SK-N-SH (cell line): ENCODE measurements around the gene CPPED1. TPM values are rescaled to one million over a fixed set of nuclear protein-coding genes. Genes with fewer than 3 reads are reported as not detected.

Experiments
- CTCF ChIA-PET: fragments of 300-600, 350-600 bp; formaldehyde crosslinking; extraction: SDS; loops from one replicate; lab custom pipeline; 2021; lab: Yijun Ruan, JAX
- POLR2A ChIA-PET: fragments of 350-600 bp; sonication (Branson Sonifier 250); formaldehyde crosslinking; extraction: SDS; loops from one replicate; lab custom pipeline; 2020; ENCODE audit warnings: antibody characterized with exemption, inconsistent platforms; lab: Yijun Ruan, JAX
- DNase-seq: peaks from one replicate; pipeline ENCODE4 v3.0.0; 2012
- H2AFZ ChIP-seq: fragments of 200-600 bp; sonication (generic); 2 replicates; pipeline ENCODE4 v1.8.1; 2016; ENCODE audit warnings: antibody characterized with exemption, mild to moderate bottlenecking, low read depth
- H3F3A ChIP-seq: fragments of 200-600 bp; sonication (generic); replicated peaks from 2 replicates; pipeline ENCODE3; 2016; ENCODE audit warnings: antibody characterized with exemption, mild to moderate bottlenecking; ENCODE audit not compliant: insufficient read depth
- H3K27ac ChIP-seq, 2 experiments: fragments of 200-500 bp in 1 of 2; fragments of 200-600 bp in 1 of 2; sonication (Bioruptor generic) in 1 of 2; sonication (generic), shearing (Covaris generic) in 1 of 2; 2 replicates each; pipeline versions ENCODE4 v1.5.1 to v1.6.1; 2014 to 2016; ENCODE audit warnings: low read depth in 2 of 2, inconsistent platforms in 1 of 2, low read length in 1 of 2, mild to moderate bottlenecking in 1 of 2, mixed read lengths in 1 of 2
- H3K27me3 ChIP-seq: fragments of 200-600 bp; sonication (generic), shearing (Covaris generic); 2 replicates; pipeline ENCODE4 v1.6.1; 2016; ENCODE audit warnings: mixed run types; ENCODE audit not compliant: insufficient read depth
- H3K36me3 ChIP-seq, 2 experiments: fragments of 200-500 bp in 1 of 2; fragments of 200-600 bp in 1 of 2; sonication (Bioruptor generic) in 1 of 2; sonication (generic) in 1 of 2; replicated peaks in 1 of 2; 2 replicates each; pipeline versions ENCODE3 to v1.5.1; 2014 to 2016; ENCODE audit warnings: low read length in 1 of 2, mild to moderate bottlenecking in 1 of 2; ENCODE audit not compliant: insufficient read depth in 2 of 2, control insufficient read depth in 1 of 2
- H3K4me1 ChIP-seq, 2 experiments: fragments of 200-500 bp in 1 of 2; fragments of 200-600 bp in 1 of 2; sonication (Bioruptor generic) in 1 of 2; sonication (generic), shearing (Covaris generic) in 1 of 2; 2 replicates each; pipeline versions ENCODE4 v1.5.1 to v1.6.1; 2014 to 2016; ENCODE audit warnings: low read depth in 1 of 2, low read length in 1 of 2, mixed run types in 1 of 2; ENCODE audit not compliant: insufficient read depth in 2 of 2, control insufficient read depth in 1 of 2
- H3K4me2 ChIP-seq: fragments of 200-600 bp; sonication (generic), shearing (Covaris generic); 2 replicates; pipeline ENCODE4 v1.6.1; 2017; ENCODE audit warnings: mixed run types
- H3K4me3 ChIP-seq, 2 experiments: fragments of 200-500 bp in 1 of 2; fragments of 200-600 bp in 1 of 2; sonication (Bioruptor generic) in 1 of 2; sonication (generic), shearing (Covaris generic) in 1 of 2; 2 replicates each; pipeline versions ENCODE4 v1.5.1 to v1.8.1; 2014 to 2016; ENCODE audit warnings: low read depth in 2 of 2, inconsistent platforms in 1 of 2, low read length in 1 of 2, mild to moderate bottlenecking in 1 of 2, mixed read lengths in 1 of 2, moderate library complexity in 1 of 2
- H3K79me2 ChIP-seq: fragments of 200-600 bp; sonication (generic); 2 replicates; pipeline ENCODE4 v1.8.1; 2017; ENCODE audit warnings: mild to moderate bottlenecking; ENCODE audit not compliant: insufficient read depth
- H3K9ac ChIP-seq: fragments of 200-600 bp; sonication (generic); 2 replicates; pipeline ENCODE4 v1.6.1; 2017; ENCODE audit warnings: mixed run types
- H3K9me2 ChIP-seq: fragments of 200-600 bp; sonication (generic); 2 replicates; pipeline ENCODE4 v1.6.1; 2017; ENCODE audit warnings: mixed run types
- H3K9me3 ChIP-seq: fragments of 200-600 bp; sonication (generic); 2 replicates; pipeline ENCODE4 v1.6.1; 2017; ENCODE audit warnings: mixed run types, mild to moderate bottlenecking, moderate library complexity
- H4K20me1 ChIP-seq: fragments of 200-600 bp; sonication (generic); 2 replicates; pipeline ENCODE4 v1.6.1; 2017; ENCODE audit warnings: mild to moderate bottlenecking, mixed run types; ENCODE audit not compliant: insufficient read depth
- CHD2 ChIP-seq: fragments of 150-350 bp; IDR thresholded peaks from 2 replicates; pipeline ENCODE4 v1.6.1; 2018; ENCODE audit warnings: low read length; ENCODE audit not compliant: partially characterized antibody
- EZH2phosphoT487 ChIP-seq: fragments of 200-600 bp; sonication (generic); IDR thresholded peaks from 2 replicates; pipeline ENCODE4 v1.6.1; 2017; ENCODE audit warnings: low read depth, mixed run types, mild to moderate bottlenecking, antibody characterized with exemption, moderate library complexity, borderline replicate concordance
- FOXM1 ChIP-seq: IDR thresholded peaks from 2 replicates; pipeline ENCODE4 v1.4.0; 2012; ENCODE audit warnings: low read depth, mild to moderate bottlenecking
- GABPA ChIP-seq: IDR thresholded peaks from 2 replicates; pipeline ENCODE4 v1.4.0; 2012; ENCODE audit warnings: low read depth, mild to moderate bottlenecking
- JUND ChIP-seq: IDR thresholded peaks from 2 replicates; pipeline ENCODE4 v1.4.0; 2012
- NFIC ChIP-seq: IDR thresholded peaks from 2 replicates; pipeline ENCODE4 v1.4.0; 2012; ENCODE audit warnings: borderline replicate concordance
- POLR2AphosphoS5 ChIP-seq: IDR thresholded peaks from 2 replicates; pipeline ENCODE4 v1.6.1; 2012; ENCODE audit warnings: low read depth, low read length
- RXRA ChIP-seq: IDR thresholded peaks from 2 replicates; pipeline ENCODE4 v1.4.0; 2012; ENCODE audit warnings: low read depth, mild to moderate bottlenecking, borderline replicate concordance
- SMC3 ChIP-seq: IDR thresholded peaks from 2 replicates; pipeline ENCODE4 v1.6.1; 2012; ENCODE audit warnings: low read depth, low read length, improper control_type of control experiment
- TCF12 ChIP-seq: IDR thresholded peaks from 2 replicates; pipeline ENCODE4 v1.4.0; 2012
- TEAD4 ChIP-seq: IDR thresholded peaks from 2 replicates; pipeline ENCODE4 v1.4.0; 2012; ENCODE audit warnings: mild to moderate bottlenecking, borderline replicate concordance; ENCODE audit not compliant: insufficient read depth
- WGBS: methylation state at CpG from one replicate; pipeline ENCODE4 v1.1.6; 2017; ENCODE audit warnings: low lambda C conversion rate; 5-methylcytosine and 5-hydroxymethylcytosine counted together
- polyA plus RNA-seq, 3 experiments: library from polyadenylated mRNA; depleted of rRNA; stranded (reverse); fragments of >200 nt; gene quantifications; 2 replicates each; pipeline ENCODE4 v1.2.3, GENCODE V29; 2012
- TF ChIP-seq, protein P1 (sequence below): fragments of 150-350 bp; IDR thresholded peaks from 2 replicates; pipeline ENCODE4 v1.6.1; 2016; ENCODE audit warnings: mild to moderate bottlenecking, low read depth, low read length
- TF ChIP-seq, protein P2 (sequence below): IDR thresholded peaks from 2 replicates; pipeline ENCODE4 v1.4.0; 2012; ENCODE audit warnings: low read depth, borderline replicate concordance
- TF ChIP-seq, protein P3 (sequence below): IDR thresholded peaks from 2 replicates; pipeline ENCODE4; 2012

The CPPED1 gene
- polyA plus RNA-seq, 1 of the 3 experiments (the other 2 are of a cell fraction): 11.9 TPM

DNA sequence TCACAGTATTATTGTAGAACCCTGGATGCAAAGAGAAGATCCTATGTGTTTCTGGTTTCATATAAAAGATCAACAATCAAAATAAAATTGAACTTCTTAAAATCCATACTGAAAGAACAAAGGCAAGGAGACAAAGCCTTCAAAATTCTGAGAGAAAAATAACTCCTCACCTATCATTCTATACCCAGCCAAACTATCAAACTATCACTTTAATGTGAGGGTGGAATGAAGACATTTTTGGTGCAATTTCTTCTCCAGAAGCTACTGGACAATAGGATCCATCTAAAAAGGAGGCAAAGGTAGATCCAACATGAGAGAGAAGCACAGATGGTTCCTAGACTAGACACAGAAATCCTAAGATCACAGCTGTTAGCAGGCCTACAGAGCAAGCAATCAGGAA, 71.1 kb downstream of the CPPED1 start:
- TF ChIP-seq POLR2AphosphoS5 (no peak), SMC3 (no peak), TEAD4 (no peak), FOXM1 (no peak), EZH2phosphoT487 (no peak), GABPA (no peak)
- TF ChIP-seq, protein P1, sequence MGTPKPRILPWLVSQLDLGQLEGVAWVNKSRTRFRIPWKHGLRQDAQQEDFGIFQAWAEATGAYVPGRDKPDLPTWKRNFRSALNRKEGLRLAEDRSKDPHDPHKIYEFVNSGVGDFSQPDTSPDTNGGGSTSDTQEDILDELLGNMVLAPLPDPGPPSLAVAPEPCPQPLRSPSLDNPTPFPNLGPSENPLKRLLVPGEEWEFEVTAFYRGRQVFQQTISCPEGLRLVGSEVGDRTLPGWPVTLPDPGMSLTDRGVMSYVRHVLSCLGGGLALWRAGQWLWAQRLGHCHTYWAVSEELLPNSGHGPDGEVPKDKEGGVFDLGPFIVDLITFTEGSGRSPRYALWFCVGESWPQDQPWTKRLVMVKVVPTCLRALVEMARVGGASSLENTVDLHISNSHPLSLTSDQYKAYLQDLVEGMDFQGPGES: no peak
- TF ChIP-seq, protein P2, sequence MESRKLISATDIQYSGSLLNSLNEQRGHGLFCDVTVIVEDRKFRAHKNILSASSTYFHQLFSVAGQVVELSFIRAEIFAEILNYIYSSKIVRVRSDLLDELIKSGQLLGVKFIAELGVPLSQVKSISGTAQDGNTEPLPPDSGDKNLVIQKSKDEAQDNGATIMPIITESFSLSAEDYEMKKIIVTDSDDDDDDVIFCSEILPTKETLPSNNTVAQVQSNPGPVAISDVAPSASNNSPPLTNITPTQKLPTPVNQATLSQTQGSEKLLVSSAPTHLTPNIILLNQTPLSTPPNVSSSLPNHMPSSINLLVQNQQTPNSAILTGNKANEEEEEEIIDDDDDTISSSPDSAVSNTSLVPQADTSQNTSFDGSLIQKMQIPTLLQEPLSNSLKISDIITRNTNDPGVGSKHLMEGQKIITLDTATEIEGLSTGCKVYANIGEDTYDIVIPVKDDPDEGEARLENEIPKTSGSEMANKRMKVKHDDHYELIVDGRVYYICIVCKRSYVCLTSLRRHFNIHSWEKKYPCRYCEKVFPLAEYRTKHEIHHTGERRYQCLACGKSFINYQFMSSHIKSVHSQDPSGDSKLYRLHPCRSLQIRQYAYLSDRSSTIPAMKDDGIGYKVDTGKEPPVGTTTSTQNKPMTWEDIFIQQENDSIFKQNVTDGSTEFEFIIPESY: no peak
- Histone ChIP-seq H3K4me1 (peaks cover 0 to 17% of the 10 kb centered on the region in 2 experiments; a peak in 3 of 4 replicates), H3K27ac (no peak overlapping the region), H2AFZ (no peak overlapping the region), H3K27me3 (no peaks in the 10 kb centered on the region), H3F3A (peaks cover 21% of the 10 kb centered on the region), H3K36me3 (peaks cover 0 to 9% of the 10 kb centered on the region in 2 experiments), H4K20me1 (no peaks in the 10 kb centered on the region), H3K4me2 (no peak overlapping the region), H3K4me3 (no peak overlapping the region), H3K79me2 (peaks cover 33% of the 10 kb centered on the region), H3K9me3 (0 out of 2 replicates have a peak, but pooled peaks cover 10% of the 10 kb centered on the region), H3K9me2 (no peaks in the 10 kb centered on the region), H3K9ac (no peak overlapping the region)
- CTCF ChIA-PET: no interaction called here
- DNase-seq: no peak
- POLR2A ChIA-PET: no interaction called here

DNA sequence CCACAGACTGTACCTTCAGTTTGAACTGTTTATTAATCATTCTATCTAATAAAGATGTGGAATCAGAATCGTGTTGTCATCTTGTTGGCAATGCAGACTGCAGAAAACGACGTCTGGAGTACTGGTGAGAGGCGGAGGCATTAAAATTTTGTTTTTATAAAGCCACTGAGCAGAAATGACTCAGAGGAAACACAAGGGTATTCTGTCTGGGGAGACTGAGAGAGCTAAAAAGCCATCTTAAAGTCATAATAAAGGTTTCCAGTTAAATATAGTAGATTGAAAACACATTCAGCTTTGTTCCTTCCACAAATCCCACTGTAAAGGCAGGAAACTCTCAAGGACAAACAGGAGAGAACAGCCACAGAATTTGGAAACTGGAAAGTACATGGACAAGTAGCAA, 74.2 kb downstream of the CPPED1 start:
- 23% methylated on average over 4 of the region's 4 CpGs for WGBS
- Histone ChIP-seq H3K9me2 (no peaks in the 10 kb centered on the region), H3F3A (peaks cover 21% of the 10 kb centered on the region), H3K79me2 (peaks cover 46% of the 10 kb centered on the region), H3K36me3 (peaks cover 0 to 9% of the 10 kb centered on the region in 2 experiments), H3K4me3 (no peak overlapping the region), H2AFZ (no peak overlapping the region), H3K9ac (peak overlapping the region; percentile 28; the same call in 1 of the 2 replicates), H3K4me1 (peaks cover 0 to 17% of the 10 kb centered on the region in 2 experiments; a peak in 3 of 4 replicates), H3K27me3 (no peaks in the 10 kb centered on the region), H4K20me1 (no peaks in the 10 kb centered on the region), H3K27ac (peak overlapping the region in 1 of 2 experiments; percentile 86; a peak in 2 of 4 replicates), H3K9me3 (0 out of 2 replicates have a peak, but pooled peaks cover 10% of the 10 kb centered on the region), H3K4me2 (peak overlapping the region; percentile 62)
- peak; percentile 17; the same call in 1 of the 2 replicates for TF ChIP-seq JUND
- TF ChIP-seq CHD2: no peak
- peak; percentile 59 for TF ChIP-seq TCF12
- TF ChIP-seq, protein P1: no peak
- TF ChIP-seq NFIC: peak; percentile 39; the same call in 1 of the 2 replicates
- 0 out of 2 replicates have a peak, but pooled peaks have one; percentile 14 for TF ChIP-seq RXRA
- TF ChIP-seq, protein P3, sequence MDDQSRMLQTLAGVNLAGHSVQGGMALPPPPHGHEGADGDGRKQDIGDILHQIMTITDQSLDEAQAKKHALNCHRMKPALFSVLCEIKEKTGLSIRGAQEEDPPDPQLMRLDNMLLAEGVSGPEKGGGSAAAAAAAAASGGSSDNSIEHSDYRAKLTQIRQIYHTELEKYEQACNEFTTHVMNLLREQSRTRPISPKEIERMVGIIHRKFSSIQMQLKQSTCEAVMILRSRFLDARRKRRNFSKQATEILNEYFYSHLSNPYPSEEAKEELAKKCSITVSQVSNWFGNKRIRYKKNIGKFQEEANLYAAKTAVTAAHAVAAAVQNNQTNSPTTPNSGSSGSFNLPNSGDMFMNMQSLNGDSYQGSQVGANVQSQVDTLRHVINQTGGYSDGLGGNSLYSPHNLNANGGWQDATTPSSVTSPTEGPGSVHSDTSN: peak; percentile 42; the same call in 1 of the 2 replicates
- no peak for DNase-seq
- CTCF ChIA-PET: interaction anchor here (1.1 kb wide), 1 partner anchor 9 kb away, joined by 3 read pairs; no protein-coding TSS in a partner anchor
- POLR2A ChIA-PET: no interaction called here
